GM19025 (cell line): ENCODE measurements around the gene SPDYE4.

Experiments used
- ATAC-seq: cut with Tn5 transposase; IDR thresholded peaks from one replicate; pipeline ENCODE4 v1.9.1; 2021; ENCODE audit warnings: mild to moderate bottlenecking, low read depth, moderate library complexity; ENCODE audit not compliant: unreplicated experiment

The SPDYE4 gene

DNA sequence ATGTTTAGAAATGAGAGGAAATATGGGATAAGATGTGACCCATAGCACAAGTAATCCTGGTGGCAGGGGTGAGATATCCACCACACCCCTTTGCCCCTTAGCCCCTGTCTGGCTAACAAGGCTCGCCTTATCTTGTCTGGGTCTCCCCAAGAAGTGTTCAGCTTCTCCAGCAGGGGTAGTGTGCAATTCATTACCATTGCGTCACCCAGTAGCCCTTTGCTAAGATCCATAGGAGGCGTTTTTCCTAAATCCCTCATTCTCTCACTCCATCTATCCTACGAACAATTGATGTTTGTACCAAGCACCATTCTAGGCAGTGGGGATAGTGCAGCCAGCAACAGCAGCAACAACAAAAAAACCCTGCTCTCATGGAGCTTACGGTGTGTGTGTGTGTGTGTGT is 44.5 kb downstream of the SPDYE4 start:
- ATAC-seq = no peak

DNA sequence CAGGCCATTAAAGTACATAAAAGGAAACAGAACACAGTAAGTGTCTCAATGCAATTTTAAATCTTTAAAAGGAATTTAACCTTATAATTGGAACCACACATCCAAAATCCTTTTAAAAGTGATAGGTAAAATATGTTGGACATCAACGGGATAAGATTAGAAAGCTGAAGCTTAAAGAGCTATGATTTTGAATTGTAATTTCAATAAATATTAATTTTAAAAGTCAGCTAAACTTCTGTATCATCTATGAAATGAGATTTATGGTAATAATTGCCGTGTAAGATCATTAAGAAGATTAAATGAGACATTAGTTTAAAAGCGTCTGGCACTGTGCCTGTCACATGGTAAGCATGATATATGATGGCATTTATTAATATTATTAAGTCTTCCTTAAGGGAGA is 45.0 kb downstream of the SPDYE4 start:
- ATAC-seq = no peak

DNA sequence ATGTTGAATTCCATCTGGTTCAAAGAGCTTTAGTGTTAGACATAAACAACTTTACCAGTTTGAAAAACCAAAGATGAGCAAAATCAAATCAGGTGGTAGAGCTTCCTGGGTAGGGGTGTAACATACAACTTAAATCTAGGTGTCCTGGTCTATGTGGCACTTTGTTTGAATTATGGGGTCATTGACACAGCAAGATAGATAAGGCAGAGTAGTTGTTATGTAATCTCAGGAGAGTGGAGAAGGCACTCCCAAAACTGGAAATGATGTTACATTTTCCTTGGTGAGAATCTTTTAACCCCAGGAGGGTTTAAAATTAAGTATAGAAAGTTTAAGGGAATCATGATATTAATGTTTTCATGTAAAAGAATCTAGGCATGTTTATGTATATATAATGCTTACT is 45.6 kb downstream of the SPDYE4 start:
- ATAC-seq = no peak

DNA sequence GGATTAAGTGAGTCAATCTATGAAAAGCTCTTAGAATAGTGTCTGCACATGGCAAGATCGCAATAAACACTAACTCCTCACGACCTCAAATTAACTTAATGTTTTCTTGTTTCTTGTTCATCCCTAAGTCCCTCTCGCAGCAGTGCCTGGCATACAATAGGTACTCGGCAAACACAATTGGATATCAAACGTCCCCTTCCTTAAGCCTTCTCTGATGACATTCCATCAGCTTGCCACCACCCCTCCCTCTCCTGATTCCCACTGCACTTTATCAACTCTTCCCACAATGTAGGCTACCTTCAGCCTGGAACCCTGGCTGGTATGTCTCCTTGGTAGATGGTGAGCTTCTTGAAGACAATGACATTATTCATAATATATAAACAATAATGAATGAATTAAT is 47.1 kb downstream of the SPDYE4 start:
- no peak for ATAC-seq

DNA sequence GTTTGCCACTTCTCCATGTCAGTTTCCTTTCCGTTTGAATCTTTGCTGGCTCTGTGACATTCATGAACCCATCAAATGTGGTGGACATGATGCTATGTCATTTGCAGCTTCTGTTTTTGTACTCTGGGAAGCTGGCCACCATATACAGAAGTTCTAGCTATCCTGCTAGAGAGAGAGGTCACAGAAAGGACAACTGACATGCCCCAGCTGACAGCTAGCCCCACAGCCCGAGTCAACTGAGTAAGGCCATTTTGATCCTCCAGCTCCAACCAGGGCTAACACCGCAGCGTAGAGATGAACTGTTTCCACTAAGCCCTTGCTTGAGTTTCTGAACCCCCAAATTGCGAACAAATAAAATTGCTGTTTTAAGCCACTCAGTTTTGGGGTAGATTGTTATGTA is 47.5 kb downstream of the SPDYE4 start:
- ATAC-seq = no peak

DNA sequence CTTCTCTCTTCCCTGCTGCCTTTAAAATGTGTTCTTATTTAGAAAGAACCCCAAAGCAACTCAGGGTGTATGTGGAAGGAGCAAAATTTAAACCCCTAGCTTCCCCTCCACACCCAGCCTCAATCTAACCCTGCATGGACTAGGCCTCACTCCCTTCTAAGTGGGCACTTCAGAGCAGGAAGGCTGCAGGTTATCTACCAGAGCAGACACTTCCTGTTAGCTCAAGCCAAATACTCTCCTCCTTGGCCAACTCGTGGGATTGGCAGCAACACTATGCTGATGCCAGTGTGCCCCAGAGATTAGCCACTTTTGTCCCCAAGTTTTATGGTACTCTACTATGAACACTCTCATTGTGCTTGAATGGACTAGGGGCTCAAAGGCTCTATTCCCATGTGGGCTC is 49.3 kb downstream of the SPDYE4 start:
- no peak for ATAC-seq

DNA sequence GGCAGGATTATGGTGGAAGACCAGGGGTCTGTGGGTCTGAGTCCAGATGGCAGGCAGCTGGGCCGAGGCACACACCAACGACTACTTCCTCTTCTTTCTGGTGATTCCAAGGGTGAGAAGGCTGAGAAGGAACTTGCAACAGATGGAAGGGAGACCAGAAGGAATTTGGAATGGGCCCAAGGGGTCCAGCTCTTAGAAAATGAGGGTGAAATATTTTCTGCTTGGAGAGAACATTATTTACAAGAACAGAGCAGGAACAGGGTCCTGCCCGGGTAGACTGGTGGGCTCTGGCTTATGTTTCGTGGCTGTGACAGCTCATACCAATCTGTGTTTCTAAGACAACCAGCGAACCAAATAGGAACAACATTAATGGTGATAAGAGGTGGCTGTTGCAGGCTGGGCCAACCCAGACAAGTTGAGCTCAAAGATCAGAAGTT is 50.3 kb downstream of the SPDYE4 start:
- ATAC-seq = no peak

DNA sequence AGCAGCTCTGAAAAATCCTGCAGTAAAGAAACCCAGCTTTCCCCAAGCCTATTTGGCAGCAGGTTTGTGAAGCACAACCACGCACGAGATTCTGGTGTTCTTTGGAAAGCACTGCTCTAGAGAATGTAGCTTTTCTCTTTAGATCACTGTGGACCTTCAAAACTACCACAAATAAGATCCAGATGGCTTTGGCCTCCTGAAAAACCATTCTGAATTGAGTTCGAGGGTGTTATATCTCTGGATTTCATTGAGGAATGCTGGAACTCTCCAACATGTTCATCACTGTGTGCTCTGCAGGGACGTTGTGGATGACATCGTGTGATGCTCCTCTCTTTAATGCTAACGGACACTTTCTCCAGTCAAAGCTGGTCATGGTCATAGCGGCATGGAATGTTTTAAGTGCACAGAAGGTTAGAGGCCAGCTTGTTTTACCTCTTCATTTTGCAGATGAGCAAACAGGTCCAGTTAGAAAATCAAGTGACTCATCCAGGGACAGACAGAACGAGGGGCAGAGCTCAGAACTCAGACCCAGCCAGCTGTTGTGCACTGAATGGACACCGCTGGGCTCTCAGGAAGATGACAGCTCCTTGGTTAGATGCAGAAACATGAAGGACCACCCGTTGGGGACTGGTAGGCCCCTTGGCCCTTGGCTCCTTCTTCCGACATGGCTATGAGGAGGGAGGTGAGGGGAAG is 50.9 kb downstream of the SPDYE4 start:
- no peak for ATAC-seq

DNA sequence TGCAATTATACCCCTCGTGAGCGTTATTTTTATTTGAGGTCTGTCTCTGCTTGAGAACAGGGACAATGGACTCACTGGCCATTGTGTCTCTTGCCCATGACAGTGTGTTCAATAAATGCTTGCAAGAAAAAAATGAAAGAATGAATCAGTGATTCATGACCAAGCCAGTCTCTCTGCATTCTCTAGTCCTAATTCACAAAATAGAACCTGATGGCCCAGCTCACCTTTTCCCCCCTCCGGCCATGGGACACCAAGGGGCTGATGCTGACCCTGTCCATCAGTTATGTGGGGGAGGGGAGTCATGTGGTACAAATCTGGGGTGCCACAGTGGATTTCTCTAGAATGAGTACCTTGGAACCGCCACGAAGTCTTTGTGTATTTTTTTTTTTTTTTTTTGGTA is 51.9 kb downstream of the SPDYE4 start:
- ATAC-seq = no peak

DNA sequence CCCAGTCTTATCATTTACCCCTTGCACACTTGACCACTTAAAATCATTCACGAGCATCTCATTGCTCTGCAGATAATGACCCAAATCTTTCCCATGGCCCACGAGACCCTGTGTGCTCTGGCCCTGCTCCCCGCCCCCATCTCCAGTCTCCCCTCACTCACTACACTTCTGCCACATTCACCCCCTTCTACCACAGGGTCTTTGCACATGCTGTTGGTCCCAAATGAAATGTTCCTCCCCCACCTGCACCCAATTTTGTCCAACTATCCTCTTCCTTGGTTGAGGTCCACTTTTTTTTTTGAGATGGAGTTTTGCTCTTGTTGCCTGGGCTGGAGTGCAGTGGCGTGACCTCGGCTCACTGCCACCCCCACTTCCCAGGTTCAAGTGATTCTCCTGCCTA is 52.9 kb downstream of the SPDYE4 start:
- ATAC-seq = no peak

DNA sequence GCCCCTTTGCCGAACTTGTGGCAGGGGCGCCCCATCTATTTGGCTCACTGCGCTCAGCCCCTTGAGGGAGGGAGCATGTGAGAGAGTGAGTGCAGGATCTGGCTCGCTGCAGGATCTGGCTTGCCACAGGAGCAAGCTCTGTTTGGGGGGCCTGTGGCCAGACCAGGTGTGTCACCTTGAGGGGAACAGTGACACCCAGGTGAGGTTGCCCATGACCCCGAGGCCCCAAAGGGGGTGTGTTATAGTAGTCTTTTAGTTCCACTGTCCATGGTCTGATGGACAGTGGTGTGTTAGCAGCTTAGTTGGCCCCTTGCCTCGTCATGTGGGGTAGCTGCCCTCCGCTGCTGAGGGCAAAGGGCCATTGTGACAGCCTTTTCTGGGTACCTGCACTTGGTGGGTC is 55.3 kb downstream of the SPDYE4 start:
- no peak for ATAC-seq

DNA sequence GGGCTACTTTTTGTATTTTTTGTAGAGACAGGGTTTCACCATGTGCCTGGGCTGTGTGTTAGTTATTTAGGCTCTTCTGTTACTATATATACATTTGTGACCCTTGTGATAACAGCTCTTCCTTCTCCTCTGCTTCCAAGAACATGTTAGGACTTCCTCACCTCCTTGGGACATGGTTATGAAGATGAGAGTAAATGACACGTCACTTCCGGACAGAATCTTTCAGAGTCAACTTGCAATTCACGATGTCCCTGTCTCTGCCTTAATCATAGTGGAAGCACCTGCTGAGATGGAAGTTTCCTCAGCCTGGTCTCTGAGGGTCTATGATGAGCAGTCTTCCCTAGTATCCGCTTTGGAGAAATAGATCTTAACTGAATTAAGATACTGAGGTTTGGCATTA is 56.6 kb downstream of the SPDYE4 start:
- ATAC-seq = no peak

DNA sequence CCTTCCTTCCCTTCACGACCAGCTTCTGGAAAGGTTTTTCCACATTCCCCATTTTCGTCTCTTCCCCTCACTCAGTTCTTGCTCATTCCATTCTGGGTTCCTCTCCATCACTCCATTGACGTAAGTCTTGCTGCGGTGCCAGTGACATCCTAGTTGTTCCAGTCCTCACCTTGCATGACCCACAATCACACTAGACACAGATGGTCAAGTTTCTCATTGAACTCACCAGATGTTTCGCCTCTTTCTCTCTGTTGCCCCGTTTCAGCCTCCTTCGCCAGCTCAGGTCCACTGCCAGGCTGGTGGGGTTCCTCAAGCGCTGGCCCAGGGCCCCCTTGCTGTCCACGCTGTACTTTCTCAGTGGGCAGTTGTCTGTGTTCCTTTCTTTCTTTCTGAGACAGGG is 57.1 kb downstream of the SPDYE4 start:
- no peak for ATAC-seq
